Measurements from ENCODE around the gene LCE1D. TPM values are rescaled to one million over a fixed set of nuclear protein-coding genes. Genes with fewer than 3 reads are reported as not detected.

The LCE1D gene
- total RNA-seq, 1 donor from 2014 or later = not detected

- Mint-ChIP-seq H3K36me3 (ENCODE audit: insufficient read depth) (no peaks in the 10 kb centered on the region), H3K9me3 (ENCODE audit: low read depth) (peaks cover 56% of the 10 kb centered on the region), H3K4me1 (ENCODE audit: low read depth) (no peaks in the 10 kb centered on the region), H3K27ac (no peak within 1 kb of the TSS), H3K27me3 (no peaks in the 10 kb centered on the region), H3K4me3 (ENCODE audit: low read depth) (no peak within 1 kb of the TSS)
- TF ChIP-seq CTCF (IDR thresholded peaks at IDR 0.05; ENCODE audit: unreplicated experiment) = no peak
- no peak for DNase-seq (ENCODE audit: low spot score, unreplicated experiment)
These were observed 30.7 kb downstream of the LCE1D start, which contains the start of gene LCE1A for GRCh38 chr1:152827173-152827572. LCE1A (plus strand) TSS chr1:152827473; CDS start chr1:152827473, 0 bp downstream.

GRCh38 chr1:152836870-152837269, 40.3 kb downstream of the LCE1D start:
- DNase-seq (ENCODE audit: low spot score, unreplicated experiment) = no peak
- Mint-ChIP-seq H3K36me3 (ENCODE audit: insufficient read depth) (no peaks in the 10 kb centered on the region), H3K27me3 (no peaks in the 10 kb centered on the region), H3K4me1 (ENCODE audit: low read depth) (no peaks in the 10 kb centered on the region), H3K9me3 (ENCODE audit: low read depth) (peaks cover 39% of the 10 kb centered on the region), H3K27ac (no peak overlapping the region), H3K4me3 (ENCODE audit: low read depth) (no peak overlapping the region)
- no peak for TF ChIP-seq CTCF (IDR thresholded peaks at IDR 0.05; ENCODE audit: unreplicated experiment)

- Mint-ChIP-seq H3K27ac (no peak within 1 kb of the TSS), H3K9me3 (ENCODE audit: low read depth) (peaks cover 49% of the 10 kb centered on the region), H3K4me3 (ENCODE audit: low read depth) (no peak within 1 kb of the TSS), H3K27me3 (no peaks in the 10 kb centered on the region), H3K4me1 (ENCODE audit: low read depth) (no peaks in the 10 kb centered on the region), H3K36me3 (ENCODE audit: insufficient read depth) (no peaks in the 10 kb centered on the region)
- no peak for TF ChIP-seq CTCF (IDR thresholded peaks at IDR 0.05; ENCODE audit: unreplicated experiment)
- no peak for DNase-seq (ENCODE audit: low spot score, unreplicated experiment)
These were observed 46.0 kb downstream of the LCE1D start, which contains the start of gene LCE6A for GRCh38 chr1:152842556-152842955. LCE6A (plus strand) TSS chr1:152842856; CDS start chr1:152843521, 665 bp downstream.

Other genes starting within 250 kb of the LCE1D start
- not detected in 2 replicates for gene LCE3E, start 229.9 kb upstream of the LCE1D start, total RNA-seq
- not detected in 2 replicates for gene LCE3D, start 216.2 kb upstream of the LCE1D start, total RNA-seq
- not detected in 2 replicates for gene LCE3C, start 196.5 kb upstream of the LCE1D start, total RNA-seq
- gene LCE3B, start 182.9 kb upstream of the LCE1D start, total RNA-seq = not detected in 2 replicates
- gene LCE3A, start 173.6 kb upstream of the LCE1D start, total RNA-seq = not detected in 2 replicates
- gene LCE2D, start 133.3 kb upstream of the LCE1D start, total RNA-seq = not detected in 2 replicates
- gene LCE2C, start 121.4 kb upstream of the LCE1D start, total RNA-seq = not detected in 2 replicates
- gene LCE2B, start 110.6 kb upstream of the LCE1D start, total RNA-seq = not detected in 2 replicates
- not detected in 2 replicates for gene LCE2A, start 98.4 kb upstream of the LCE1D start, total RNA-seq
- not detected in 2 replicates for gene LCE4A, start 88.6 kb upstream of the LCE1D start, total RNA-seq
- not detected in 2 replicates for gene KPRP, start 38.7 kb upstream of the LCE1D start, total RNA-seq
- not detected in 2 replicates for gene LCE1F, start 21.6 kb upstream of the LCE1D start, total RNA-seq
- not detected in 2 replicates for gene LCE1E, start 10.5 kb upstream of the LCE1D start, total RNA-seq
- gene LCE1C, start 9.9 kb downstream of the LCE1D start, total RNA-seq = not detected in 2 replicates
- not detected in 2 replicates for gene LCE1B, start 15.2 kb downstream of the LCE1D start, total RNA-seq
- not detected in 2 replicates for gene LCE1A, start 30.8 kb downstream of the LCE1D start, total RNA-seq
- gene LCE6A, start 46.1 kb downstream of the LCE1D start, total RNA-seq = not detected in 2 replicates
- not detected in 2 replicates for gene LCE7A, start 63.3 kb downstream of the LCE1D start, total RNA-seq
- gene SMCP, start 81.6 kb downstream of the LCE1D start, total RNA-seq = not detected in 2 replicates
- gene IVL, start 111.8 kb downstream of the LCE1D start, total RNA-seq = not detected in 2 replicates
- not detected in 2 replicates for gene SPRR5, start 150.5 kb downstream of the LCE1D start, total RNA-seq
- gene SPRR4, start 173.9 kb downstream of the LCE1D start, total RNA-seq = not detected in 2 replicates
- not detected in 2 replicates for gene SPRR1A, start 187.4 kb downstream of the LCE1D start, total RNA-seq
- not detected in 2 replicates for gene SPRR3, start 205.0 kb downstream of the LCE1D start, total RNA-seq
- not detected in 2 replicates for gene SPRR1B, start 234.5 kb downstream of the LCE1D start, total RNA-seq
- gene SPRR2D, start 244.4 kb downstream of the LCE1D start, total RNA-seq = not detected in 2 replicates

Measured in progenitor cell of endocrine pancreas (in vitro differentiated cells).